H54 (cell line): ENCODE data around the gene METRN.

Experiments used
- DNase-seq: peaks from one replicate; pipeline ENCODE4 v3.0.0; 2011; ENCODE audit warnings: low spot score, mixed read lengths; ENCODE audit not compliant: insufficient read length
- FAIRE-seq: peaks from 3 replicates; lab custom pipeline; 2011; peaks lifted over from hg19 to GRCh38; lab: Jason Lieb, UNC
- POLR2A ChIP-seq: IDR thresholded peaks from 2 replicates; pipeline ENCODE4 v1.6.1; 2011; ENCODE audit warnings: low read depth, mild to moderate bottlenecking, low read length

The METRN gene

DNA sequence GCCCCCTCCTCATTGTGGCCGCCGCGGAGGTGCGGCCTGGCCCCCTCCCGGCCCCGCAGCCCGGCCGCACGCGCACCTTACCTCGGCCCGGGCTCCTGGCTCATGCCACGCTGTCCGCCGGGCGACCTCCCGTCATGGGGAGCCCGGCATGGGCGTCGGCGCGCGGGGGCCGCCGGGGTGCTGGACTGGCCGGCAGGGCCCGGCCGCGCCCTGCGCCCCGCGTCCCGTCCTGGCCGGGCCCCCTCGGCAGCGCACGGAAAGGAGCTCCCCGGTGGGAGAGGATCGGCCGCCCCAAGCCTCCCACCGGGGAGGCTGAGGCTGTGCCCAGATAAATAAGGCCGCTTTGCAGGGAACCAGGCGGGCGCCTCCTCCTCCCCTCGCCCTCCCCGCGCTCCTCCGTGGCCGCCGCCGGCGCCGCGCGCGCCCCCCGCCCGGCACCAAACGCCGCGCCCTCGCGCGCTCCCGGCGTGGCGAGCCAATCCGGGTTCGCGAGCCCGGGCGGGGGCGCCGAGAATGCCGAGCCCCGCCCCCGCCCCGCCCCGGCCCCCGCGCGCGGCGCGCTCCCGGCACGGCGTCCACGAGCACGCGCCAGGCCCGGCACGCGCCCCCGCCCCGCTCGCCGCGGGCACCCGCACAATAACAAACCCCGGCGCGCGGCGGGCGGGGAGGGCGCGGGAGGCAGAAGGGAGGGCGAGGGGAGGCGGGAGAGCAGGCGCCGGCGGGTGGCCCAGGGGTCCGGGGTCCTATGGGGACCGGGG lies 9.3 kb upstream of the METRN start, which contains the start of gene FBXL16:
TSS of gene FBXL16 (minus strand) at position 371 of the 758 bp plus-strand sequence. CDS start 8,396 bp downstream, outside the sequence.
- FAIRE-seq = no peak
- peak; percentile 88 for DNase-seq
- peak; percentile 43; the same call in 1 of the 2 replicates for TF ChIP-seq POLR2A

DNA sequence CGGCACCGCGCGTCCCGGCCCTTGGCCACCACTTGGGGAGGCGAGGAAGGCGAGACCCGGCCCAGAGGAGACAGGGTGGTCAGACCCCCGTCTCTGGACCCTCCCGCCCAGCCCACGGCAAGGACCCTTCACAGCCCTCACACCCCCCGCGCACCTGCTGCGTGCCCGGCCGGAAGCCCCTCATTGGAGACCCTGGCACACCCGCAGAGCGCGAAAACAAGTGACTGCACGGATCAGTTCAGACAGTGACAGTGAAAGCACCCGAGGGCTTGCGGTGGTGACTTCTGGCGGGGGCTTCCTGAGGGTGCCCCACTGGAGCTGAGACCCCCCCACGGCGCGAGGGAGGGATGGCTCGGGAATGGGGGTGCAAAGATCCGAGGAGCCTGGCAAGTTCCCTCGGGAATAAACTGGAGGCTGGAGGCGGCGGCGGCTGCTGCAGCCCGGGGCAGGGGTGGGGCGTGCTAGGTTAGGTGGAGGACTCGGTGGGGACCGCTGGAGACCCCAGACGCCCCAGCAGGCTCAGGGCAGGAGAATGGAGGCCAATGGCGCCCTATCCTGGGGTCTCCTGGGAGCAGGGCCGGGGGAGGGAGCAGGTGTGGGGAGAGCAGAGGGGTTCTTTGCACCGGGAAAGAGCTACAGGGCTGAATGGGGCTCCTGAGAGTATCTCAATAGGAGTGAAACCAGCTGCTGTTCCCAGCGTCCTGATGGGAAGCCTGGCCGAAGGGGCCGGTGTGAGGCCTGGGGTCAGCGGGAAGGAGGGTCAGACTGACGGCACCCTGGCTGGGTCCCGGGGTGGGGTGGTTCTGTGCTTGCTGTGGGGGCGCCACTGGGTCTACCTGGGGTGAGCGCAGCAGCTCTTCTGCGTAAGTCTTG lies 8.5 kb upstream of the METRN start:
- TF ChIP-seq POLR2A = no peak
- FAIRE-seq (no peak), DNase-seq (no peak)

DNA sequence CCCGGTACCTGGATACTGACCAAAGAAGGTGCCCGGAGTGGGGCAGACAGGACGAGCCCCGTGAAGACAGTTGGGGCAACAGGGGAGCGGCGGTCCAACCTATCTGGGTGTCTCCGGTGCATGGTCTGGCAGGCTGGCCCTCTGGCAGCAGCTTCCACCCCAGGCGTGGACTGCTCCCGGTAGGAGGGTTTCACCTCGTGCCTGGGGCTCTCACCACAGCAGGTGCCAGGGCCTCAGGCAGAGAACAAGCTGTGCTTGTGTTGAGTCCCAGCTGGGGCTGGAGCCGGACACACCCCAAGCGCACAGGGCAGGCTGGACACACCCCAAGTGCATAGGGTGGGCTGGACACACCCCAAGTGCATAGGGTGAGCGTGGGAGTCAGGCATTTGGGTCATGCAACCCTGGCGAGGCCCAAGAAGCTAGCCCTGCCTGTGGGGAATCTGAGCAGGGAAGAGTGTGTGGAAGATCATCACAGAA lies 7.8 kb upstream of the METRN start:
- DNase-seq (no peak), FAIRE-seq (no peak)
- TF ChIP-seq POLR2A = no peak

DNA sequence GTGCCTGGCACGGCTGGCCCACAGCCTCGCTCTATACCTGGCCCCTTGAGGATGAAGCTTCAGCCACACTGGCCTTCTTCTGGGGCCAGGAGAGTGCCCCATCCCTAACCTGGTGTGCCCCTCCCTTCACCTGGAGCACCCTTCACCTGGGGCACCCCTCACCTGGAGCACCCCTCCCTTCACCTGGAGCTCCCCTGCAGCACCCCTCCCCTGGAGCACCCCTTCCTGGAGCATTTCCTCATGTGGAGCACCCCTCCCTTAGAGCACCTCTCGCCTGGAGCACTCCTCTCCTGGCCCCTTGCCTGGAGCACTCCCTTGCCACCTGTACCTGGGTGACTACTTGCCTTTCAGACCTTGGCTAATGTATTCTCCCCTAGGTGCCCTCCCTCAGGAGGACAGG lies 6.9 kb upstream of the METRN start:
- TF ChIP-seq POLR2A = no peak
- DNase-seq (no peak), FAIRE-seq (no peak)

DNA sequence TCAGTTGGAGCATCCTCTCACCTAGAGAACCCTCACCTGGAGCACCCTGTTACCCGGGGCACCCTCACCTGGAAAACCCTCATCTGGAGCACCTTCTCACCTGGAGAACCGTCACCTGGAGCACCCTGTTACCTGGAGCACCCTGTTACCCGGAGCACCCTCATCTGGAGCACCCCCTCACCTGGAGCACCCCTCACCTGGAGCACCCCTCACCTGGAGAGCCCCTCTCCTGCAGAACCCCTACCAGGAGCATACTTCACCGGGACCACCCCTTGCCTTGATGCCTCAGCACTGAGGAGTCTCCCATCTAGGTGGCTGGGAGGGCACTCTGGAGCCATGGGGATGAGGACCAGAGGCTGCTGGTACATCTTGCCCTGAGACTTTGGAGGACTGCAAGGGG lies 6.0 kb upstream of the METRN start:
- DNase-seq (no peak), FAIRE-seq (no peak)
- TF ChIP-seq POLR2A = no peak

DNA sequence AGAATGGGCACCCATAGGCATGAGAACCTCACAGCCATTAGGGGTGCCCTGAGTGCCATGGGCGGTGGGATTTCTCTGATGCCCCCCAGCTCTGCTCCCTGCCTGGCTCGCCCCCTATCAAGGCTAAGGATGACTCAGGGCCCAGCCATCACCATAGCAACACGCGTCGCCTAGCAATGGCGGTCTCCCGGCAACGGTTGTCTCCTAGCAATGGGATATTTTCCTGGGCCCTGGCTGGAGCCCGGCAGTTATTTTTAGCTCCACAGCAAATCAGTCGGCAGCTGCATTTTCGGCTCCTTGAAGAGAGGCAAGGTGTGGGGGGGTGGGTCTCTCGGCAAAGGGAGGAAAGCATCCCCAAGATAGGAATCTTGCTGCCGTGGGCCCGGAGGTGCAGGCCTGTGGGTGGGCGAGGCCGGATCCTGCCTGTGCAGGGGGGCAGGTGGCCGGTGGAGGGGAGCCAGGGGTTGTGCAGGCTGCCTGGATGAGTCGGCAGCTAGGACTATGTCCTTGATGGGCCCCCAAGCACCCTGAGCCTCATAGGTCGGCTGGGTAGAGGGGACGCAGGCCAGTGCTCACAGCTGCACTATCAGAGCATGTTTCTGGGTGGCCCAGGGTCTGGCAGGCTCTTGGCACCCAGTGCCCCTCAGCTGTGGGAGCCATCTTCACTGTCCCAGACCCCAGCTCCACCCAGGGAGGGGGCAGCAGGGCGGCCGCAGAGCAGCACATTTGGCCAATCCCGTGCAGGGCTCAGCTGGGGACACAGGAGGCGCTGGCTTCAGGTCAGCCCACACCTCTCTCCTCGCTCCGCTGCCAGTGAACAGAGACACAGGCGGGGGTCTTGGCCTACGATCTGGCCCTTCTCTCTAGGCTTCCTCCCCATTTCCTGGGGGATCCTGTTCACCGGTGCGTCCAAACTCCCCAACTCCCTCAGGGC lies 5.1 kb upstream of the METRN start:
- peak; percentile 91 for DNase-seq
- FAIRE-seq = no peak
- no peak for TF ChIP-seq POLR2A

DNA sequence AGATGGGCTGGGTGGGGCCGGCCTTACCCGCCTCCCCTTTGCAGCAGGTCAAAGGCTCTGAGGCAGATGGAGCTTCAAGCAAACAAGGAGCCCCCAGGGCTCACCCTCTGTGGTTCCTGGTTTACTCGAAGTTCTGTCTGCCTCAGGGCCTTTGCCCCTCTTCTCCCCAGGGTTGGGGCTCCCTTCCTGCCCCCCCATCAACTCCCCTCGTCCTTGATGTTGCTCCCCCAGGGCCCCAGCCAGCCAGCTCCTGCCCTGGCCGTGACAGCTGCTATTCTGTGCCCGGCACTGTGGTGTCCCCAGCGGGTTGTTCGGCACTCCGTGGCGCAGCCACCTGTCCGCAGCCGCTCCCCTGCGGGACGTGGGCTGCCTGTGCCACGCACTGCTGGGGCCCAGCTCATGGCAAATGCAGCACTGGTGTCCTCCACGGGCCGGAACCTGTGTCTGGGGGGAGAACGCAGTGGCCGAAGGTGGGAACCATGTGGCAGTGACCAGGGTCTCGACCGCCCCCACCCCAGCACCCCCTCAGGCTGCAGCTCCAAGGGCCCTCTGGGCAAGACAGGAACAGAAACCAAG lies 4.3 kb upstream of the METRN start:
- DNase-seq (no peak), FAIRE-seq (no peak)
- no peak for TF ChIP-seq POLR2A

DNA sequence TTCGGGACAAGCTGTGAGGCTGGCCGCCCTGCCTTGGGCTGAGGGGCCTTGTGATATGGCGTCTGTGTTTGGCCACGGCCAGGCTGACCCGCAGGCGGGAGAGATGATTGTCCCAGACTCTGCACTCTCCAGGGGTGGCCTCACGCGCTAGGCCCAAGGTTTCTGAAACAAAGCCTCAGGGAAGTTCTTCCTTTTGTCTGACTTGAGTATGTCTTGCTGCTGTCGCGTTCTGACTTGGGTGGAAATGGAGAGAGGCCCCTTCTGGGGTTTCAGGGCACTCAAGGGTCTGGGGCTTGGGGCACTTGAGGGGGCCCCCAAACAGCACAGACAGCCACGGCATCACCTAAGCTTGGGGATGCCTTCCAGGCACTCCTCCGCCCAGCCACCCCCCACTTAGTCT lies 3.8 kb upstream of the METRN start:
- DNase-seq (no peak), FAIRE-seq (no peak)
- no peak for TF ChIP-seq POLR2A

DNA sequence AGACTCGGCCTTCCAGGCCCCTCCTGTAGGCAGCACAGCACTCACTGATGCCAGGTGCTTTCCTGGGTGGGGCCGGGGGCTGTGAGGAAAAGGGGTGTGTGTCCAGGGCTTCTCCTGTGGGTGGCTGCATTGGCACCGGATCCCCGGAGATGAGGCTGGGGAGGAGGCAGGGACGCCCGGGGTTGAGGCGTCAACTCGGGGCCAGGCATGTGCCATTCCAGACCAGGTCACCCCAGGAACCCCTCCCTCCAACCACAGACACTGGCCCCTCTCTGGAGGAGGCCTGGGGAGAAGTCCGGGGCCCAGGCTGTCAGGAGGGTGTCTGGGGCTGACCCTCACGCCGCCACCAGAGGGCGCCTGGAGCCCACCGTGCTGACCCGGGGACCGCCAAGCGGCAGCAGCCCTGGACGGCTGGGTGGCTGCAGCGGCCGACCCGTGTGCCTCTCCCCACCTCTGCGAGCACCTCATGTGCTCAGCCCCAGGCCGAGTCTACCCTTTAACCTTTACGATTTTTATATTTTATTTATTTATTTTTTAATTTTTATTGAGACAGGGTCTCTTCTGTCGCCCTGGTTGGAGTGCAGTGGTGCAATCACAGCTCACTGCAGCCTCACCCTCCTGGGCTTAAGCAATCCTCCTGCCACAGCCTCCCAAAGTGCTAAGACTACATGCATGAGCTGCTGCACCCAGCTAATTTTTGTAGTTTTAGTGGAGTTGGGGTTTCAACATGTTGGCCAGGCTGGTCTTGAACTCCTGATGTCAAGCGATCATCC lies 3.2 kb upstream of the METRN start:
- DNase-seq (peak; percentile 93), FAIRE-seq (no peak)
- TF ChIP-seq POLR2A = no peak

DNA sequence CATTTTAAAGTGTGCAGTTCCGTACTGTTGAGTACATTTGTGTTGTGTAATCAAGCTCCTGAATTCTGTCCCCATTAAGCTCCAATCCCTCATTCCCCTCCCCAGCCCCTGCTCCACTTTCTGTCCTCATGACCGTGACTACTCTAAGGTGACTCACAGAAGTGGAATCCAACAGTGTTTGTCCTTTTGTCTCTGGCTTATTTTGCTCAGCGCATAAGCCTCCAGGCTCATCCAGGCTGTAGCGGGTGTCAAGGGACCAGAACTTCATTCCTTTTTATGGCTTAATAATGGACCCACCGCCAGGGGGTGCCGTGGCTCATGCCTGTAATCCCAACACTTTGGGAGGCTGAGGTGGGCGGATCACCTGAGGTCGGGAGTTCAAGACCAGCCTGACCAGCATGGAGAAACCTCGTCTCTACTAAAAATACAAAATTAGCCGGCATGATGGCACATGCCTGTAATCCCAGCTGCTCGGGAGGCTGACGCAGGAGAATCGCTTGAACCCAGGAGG lies 2.1 kb upstream of the METRN start:
- DNase-seq (peak; percentile 96), FAIRE-seq (peak; percentile 93)

DNA sequence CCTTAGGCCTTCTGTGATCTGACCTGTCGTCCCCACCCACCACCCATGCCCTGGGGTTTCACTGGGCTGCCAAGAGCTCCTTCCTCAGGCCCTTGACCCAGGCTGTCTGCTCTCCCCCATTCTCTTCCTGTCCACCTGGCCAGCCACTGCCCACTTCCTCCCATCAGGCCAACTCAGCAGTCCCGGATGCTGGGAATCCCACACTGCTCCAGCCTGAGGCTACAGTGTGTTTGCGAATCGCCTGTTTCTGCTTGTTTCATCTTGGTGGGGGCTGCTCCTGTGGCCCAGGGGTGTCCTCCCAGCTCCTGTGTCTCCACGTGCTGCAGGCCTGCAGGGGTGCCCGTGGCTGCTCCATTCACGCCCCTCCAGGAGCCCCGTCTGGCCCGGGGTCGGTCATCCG lies 839 bp upstream of the METRN start:
- no peak for FAIRE-seq
- TF ChIP-seq POLR2A = no peak
- DNase-seq = no peak
